SK-N-SH treated with all-trans-retinoic acid at 6 μM for 48 hours (cell line): Measurements from ENCODE around the gene LPAR4.

Experiments
- ATAC-seq: fragments of 200-7000 bp; cut with Tn5 transposase; 3 replicates; pipeline ENCODE4 v1.9.1; 2020; ENCODE audit warnings: mild to moderate bottlenecking, moderate library complexity
- ARNTL ChIP-seq: fragments of 450-650 bp; formaldehyde crosslinking; IDR thresholded peaks from 2 replicates; pipeline ENCODE4 v1.5.0; 2020; ENCODE audit warnings: low read depth, mild to moderate bottlenecking, moderate library complexity, borderline replicate concordance
- BACH2 ChIP-seq: fragments of 250-450 bp; sonication (Bioruptor Pico); IDR thresholded peaks from 2 replicates; pipeline ENCODE4 v1.9.0; 2021; ENCODE audit warnings: mild to moderate bottlenecking, borderline replicate concordance
- CSDC2 ChIP-seq: fragments of 250-450 bp; sonication (Bioruptor Pico); IDR thresholded peaks from 2 replicates; pipeline ENCODE4 v1.5.0; 2020; ENCODE audit warnings: mild to moderate bottlenecking, moderate library complexity
- ESRRG ChIP-seq: fragments of 250-450 bp; sonication (Bioruptor Pico); IDR thresholded peaks from 2 replicates; pipeline ENCODE4 v1.6.1; 2021; ENCODE audit warnings: mild to moderate bottlenecking
- GLIS3 ChIP-seq: fragments of 250-450 bp; sonication (Bioruptor Pico); IDR thresholded peaks from 2 replicates; pipeline ENCODE4 v1.5.0; 2020; ENCODE audit warnings: mild to moderate bottlenecking, moderate library complexity
- ISL1 ChIP-seq: fragments of 250-450 bp; sonication (Bioruptor Pico); IDR thresholded peaks from 2 replicates; pipeline ENCODE4 v2.1.2; 2022; ENCODE audit warnings: mild to moderate bottlenecking, moderate library complexity
- OSR1 ChIP-seq: fragments of 250-450 bp; sonication (Bioruptor Pico); IDR thresholded peaks from 2 replicates; pipeline ENCODE4 v1.8.0; 2022; ENCODE audit warnings: moderate library complexity, mild to moderate bottlenecking, inconsistent platforms
- PPARA ChIP-seq: fragments of 250-450 bp; sonication (Bioruptor Pico); IDR thresholded peaks from 2 replicates; pipeline ENCODE4 v1.5.0; 2020; ENCODE audit warnings: mild to moderate bottlenecking, borderline replicate concordance
- RARB ChIP-seq: fragments of 250-450 bp; sonication (Bioruptor Pico); IDR thresholded peaks from 2 replicates; pipeline ENCODE4 v1.8.0; 2021; ENCODE audit warnings: mild to moderate bottlenecking, moderate library complexity
- SNAI2 ChIP-seq: fragments of 250-450 bp; sonication (Bioruptor Pico); IDR thresholded peaks from 2 replicates; pipeline ENCODE4 v1.5.0; 2020; ENCODE audit warnings: mild to moderate bottlenecking, moderate library complexity
- TOX ChIP-seq: fragments of 250-450 bp; sonication (Bioruptor Pico); IDR thresholded peaks from 2 replicates; pipeline ENCODE4 v1.8.0; 2021; ENCODE audit warnings: mild to moderate bottlenecking, moderate library complexity, borderline replicate concordance
- ZC3H10 ChIP-seq: fragments of 250-450 bp; sonication (Bioruptor Pico); IDR thresholded peaks from 2 replicates; pipeline ENCODE4 v1.5.1; 2021; ENCODE audit warnings: mild to moderate bottlenecking, moderate library complexity
- ZFP3 ChIP-seq: fragments of 250-450 bp; sonication (Bioruptor Pico); IDR thresholded peaks from 2 replicates; pipeline ENCODE4 v1.5.0; 2020; ENCODE audit warnings: mild to moderate bottlenecking, moderate library complexity
- ZFP30 ChIP-seq: fragments of 450-650 bp; formaldehyde crosslinking; IDR thresholded peaks from 2 replicates; pipeline ENCODE4 v1.5.0; 2022; ENCODE audit warnings: mild to moderate bottlenecking, moderate library complexity
- ZNF565 ChIP-seq: fragments of 450-650 bp; formaldehyde crosslinking; conservative IDR thresholded peaks from 2 replicates; pipeline ENCODE4 v1.5.0; 2020; ENCODE audit warnings: low read depth, mild to moderate bottlenecking, moderate library complexity
- ZNF70 ChIP-seq: fragments of 450-650 bp; formaldehyde crosslinking; IDR thresholded peaks from 2 replicates; pipeline ENCODE4 v1.5.0; 2020; ENCODE audit warnings: mild to moderate bottlenecking, moderate library complexity
- ZNF8 ChIP-seq: fragments of 450-650 bp; formaldehyde crosslinking; IDR thresholded peaks from 2 replicates; pipeline ENCODE4 v1.5.0; 2020; ENCODE audit warnings: mild to moderate bottlenecking, moderate library complexity
- TF ChIP-seq, protein P1 (sequence below): fragments of 250-450 bp; sonication (Bioruptor Pico); IDR thresholded peaks from 2 replicates; pipeline ENCODE4 v1.8.0; 2021; ENCODE audit warnings: low read depth, mild to moderate bottlenecking, moderate library complexity, borderline replicate concordance
- TF ChIP-seq, protein P2 (sequence below): fragments of 250-450 bp; sonication (Bioruptor Pico); IDR thresholded peaks from 2 replicates; pipeline ENCODE4 v1.5.0; 2020; ENCODE audit warnings: mild to moderate bottlenecking, moderate library complexity
- TF ChIP-seq, protein P3 (sequence below): fragments of 250-450 bp; sonication (Bioruptor Pico); IDR thresholded peaks from 2 replicates; pipeline ENCODE4 v1.8.0; 2020; ENCODE audit warnings: mild to moderate bottlenecking, moderate library complexity, borderline replicate concordance
- TF ChIP-seq, protein P4 (sequence below): fragments of 250-450 bp; sonication (Bioruptor Pico); IDR thresholded peaks from 2 replicates; pipeline ENCODE4 v1.5.1; 2021; ENCODE audit warnings: mild to moderate bottlenecking, moderate library complexity

The LPAR4 gene

DNA sequence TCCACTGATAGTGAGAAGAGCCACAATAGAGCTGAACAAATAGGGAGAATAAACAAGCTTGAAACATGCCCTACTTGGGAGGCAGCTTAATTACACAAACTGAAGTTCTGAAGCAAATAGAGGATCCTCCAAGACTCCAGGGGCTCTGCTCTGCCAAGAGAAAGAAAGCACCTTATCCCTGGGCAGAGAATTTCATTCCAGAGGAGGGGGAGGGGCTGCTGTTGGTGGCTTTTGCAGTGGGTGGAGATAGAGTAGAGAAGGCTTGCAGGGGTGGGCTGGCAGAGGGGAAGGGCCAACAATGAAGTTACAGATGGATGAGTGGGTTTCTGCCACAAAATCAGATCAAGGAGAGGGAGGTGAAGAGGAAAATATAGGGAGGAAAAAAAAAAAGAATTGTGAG lies 1.0 kb upstream of the LPAR4 start:
- ATAC-seq, result no peak
- no peak for TF ChIP-seq ZNF70 (CRISPR knock-in tag)
- TF ChIP-seq ZC3H10 (CRISPR knock-in tag), result no peak
- TF ChIP-seq ZNF565 (CRISPR knock-in tag), result no peak
- TF ChIP-seq SNAI2 (CRISPR knock-in tag), result no peak
- TF ChIP-seq, protein P1, sequence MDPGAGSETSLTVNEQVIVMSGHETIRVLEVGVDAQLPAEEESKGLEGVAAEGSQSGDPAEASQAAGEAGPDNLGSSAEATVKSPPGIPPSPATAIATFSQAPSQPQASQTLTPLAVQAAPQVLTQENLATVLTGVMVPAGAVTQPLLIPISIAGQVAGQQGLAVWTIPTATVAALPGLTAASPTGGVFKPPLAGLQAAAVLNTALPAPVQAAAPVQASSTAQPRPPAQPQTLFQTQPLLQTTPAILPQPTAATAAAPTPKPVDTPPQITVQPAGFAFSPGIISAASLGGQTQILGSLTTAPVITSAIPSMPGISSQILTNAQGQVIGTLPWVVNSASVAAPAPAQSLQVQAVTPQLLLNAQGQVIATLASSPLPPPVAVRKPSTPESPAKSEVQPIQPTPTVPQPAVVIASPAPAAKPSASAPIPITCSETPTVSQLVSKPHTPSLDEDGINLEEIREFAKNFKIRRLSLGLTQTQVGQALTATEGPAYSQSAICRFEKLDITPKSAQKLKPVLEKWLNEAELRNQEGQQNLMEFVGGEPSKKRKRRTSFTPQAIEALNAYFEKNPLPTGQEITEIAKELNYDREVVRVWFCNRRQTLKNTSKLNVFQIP (CRISPR knock-in tag), result no peak
- TF ChIP-seq CSDC2 (CRISPR knock-in tag), result no peak
- TF ChIP-seq, protein P2, sequence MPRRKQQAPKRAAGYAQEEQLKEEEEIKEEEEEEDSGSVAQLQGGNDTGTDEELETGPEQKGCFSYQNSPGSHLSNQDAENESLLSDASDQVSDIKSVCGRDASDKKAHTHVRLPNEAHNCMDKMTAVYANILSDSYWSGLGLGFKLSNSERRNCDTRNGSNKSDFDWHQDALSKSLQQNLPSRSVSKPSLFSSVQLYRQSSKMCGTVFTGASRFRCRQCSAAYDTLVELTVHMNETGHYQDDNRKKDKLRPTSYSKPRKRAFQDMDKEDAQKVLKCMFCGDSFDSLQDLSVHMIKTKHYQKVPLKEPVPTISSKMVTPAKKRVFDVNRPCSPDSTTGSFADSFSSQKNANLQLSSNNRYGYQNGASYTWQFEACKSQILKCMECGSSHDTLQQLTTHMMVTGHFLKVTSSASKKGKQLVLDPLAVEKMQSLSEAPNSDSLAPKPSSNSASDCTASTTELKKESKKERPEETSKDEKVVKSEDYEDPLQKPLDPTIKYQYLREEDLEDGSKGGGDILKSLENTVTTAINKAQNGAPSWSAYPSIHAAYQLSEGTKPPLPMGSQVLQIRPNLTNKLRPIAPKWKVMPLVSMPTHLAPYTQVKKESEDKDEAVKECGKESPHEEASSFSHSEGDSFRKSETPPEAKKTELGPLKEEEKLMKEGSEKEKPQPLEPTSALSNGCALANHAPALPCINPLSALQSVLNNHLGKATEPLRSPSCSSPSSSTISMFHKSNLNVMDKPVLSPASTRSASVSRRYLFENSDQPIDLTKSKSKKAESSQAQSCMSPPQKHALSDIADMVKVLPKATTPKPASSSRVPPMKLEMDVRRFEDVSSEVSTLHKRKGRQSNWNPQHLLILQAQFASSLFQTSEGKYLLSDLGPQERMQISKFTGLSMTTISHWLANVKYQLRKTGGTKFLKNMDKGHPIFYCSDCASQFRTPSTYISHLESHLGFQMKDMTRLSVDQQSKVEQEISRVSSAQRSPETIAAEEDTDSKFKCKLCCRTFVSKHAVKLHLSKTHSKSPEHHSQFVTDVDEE (CRISPR knock-in tag), result no peak
- no peak for TF ChIP-seq TOX (CRISPR knock-in tag)
- no peak for TF ChIP-seq PPARA (CRISPR knock-in tag)

DNA sequence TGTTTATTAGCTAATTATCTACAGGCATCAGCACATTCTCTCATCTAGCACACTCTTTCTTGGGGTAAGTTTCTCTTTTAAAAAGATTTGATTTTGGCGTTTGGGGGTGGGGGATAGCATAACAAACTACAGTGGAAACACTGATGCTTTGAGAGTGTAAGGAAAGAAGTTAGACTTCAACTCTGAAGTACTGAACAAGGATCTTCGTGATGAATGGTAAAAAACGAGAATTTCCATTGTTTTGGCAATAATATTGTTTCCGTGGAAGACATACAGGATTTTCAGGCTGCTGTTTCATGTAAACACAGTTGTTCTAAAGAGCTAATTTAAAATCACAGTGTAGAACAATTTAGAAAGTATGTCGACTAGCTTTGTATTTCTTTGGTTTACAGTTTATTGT lies 451 bp downstream of the LPAR4 start:
- ATAC-seq, result no peak; the same call in 2 of the 3 replicates
- TF ChIP-seq, protein P3, sequence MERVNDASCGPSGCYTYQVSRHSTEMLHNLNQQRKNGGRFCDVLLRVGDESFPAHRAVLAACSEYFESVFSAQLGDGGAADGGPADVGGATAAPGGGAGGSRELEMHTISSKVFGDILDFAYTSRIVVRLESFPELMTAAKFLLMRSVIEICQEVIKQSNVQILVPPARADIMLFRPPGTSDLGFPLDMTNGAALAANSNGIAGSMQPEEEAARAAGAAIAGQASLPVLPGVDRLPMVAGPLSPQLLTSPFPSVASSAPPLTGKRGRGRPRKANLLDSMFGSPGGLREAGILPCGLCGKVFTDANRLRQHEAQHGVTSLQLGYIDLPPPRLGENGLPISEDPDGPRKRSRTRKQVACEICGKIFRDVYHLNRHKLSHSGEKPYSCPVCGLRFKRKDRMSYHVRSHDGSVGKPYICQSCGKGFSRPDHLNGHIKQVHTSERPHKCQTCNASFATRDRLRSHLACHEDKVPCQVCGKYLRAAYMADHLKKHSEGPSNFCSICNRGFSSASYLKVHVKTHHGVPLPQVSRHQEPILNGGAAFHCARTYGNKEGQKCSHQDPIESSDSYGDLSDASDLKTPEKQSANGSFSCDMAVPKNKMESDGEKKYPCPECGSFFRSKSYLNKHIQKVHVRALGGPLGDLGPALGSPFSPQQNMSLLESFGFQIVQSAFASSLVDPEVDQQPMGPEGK (CRISPR knock-in tag), result no peak
- TF ChIP-seq CSDC2 (CRISPR knock-in tag) (no peak), ZNF8 (CRISPR knock-in tag) (no peak), PPARA (CRISPR knock-in tag) (no peak), GLIS3 (CRISPR knock-in tag) (no peak), ISL1 (CRISPR knock-in tag) (no peak), ARNTL (no peak), ZC3H10 (CRISPR knock-in tag) (no peak), OSR1 (CRISPR knock-in tag) (no peak), ZFP30 (CRISPR knock-in tag) (no peak)

DNA sequence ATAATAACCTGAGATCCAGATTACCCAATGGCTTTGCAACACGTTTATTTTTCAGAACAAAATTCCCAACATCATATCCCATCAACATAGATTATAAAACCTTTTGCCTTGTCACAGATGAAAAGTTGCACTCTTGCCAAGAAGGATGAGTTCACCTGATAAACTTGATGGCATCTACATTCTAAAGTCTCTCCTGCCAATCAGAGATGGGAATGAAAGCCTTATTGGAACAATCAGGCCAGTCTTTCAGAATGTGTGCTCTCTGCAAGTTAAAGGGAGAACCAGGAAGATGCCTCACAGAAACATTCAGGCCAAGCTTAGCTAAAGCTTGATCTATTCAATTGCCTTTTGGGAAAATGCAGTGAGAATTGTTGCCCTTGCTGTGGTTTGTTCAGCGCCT lies 1.3 kb downstream of the LPAR4 start:
- TF ChIP-seq ISL1 (CRISPR knock-in tag), result no peak
- TF ChIP-seq ZC3H10 (CRISPR knock-in tag), result no peak
- TF ChIP-seq, protein P1 (CRISPR knock-in tag), result no peak
- TF ChIP-seq ZNF8 (CRISPR knock-in tag), result no peak
- TF ChIP-seq, protein P2 (CRISPR knock-in tag), result no peak
- no peak for TF ChIP-seq RARB
- TF ChIP-seq BACH2 (CRISPR knock-in tag), result no peak
- TF ChIP-seq SNAI2 (CRISPR knock-in tag), result no peak
- TF ChIP-seq ESRRG, result no peak
- no peak for TF ChIP-seq ZNF565 (CRISPR knock-in tag)
- TF ChIP-seq TOX (CRISPR knock-in tag), result no peak
- TF ChIP-seq OSR1 (CRISPR knock-in tag), result no peak
- TF ChIP-seq ZNF70 (CRISPR knock-in tag), result no peak
- TF ChIP-seq, protein P4, sequence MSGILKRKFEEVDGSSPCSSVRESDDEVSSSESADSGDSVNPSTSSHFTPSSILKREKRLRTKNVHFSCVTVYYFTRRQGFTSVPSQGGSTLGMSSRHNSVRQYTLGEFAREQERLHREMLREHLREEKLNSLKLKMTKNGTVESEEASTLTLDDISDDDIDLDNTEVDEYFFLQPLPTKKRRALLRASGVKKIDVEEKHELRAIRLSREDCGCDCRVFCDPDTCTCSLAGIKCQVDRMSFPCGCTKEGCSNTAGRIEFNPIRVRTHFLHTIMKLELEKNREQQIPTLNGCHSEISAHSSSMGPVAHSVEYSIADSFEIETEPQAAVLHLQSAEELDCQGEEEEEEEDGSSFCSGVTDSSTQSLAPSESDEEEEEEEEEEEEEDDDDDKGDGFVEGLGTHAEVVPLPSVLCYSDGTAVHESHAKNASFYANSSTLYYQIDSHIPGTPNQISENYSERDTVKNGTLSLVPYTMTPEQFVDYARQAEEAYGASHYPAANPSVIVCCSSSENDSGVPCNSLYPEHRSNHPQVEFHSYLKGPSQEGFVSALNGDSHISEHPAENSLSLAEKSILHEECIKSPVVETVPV (CRISPR knock-in tag), result no peak
- TF ChIP-seq ZFP30 (CRISPR knock-in tag), result no peak
- TF ChIP-seq PPARA (CRISPR knock-in tag), result no peak
- TF ChIP-seq ZFP3 (CRISPR knock-in tag), result no peak
- no peak for ATAC-seq
